ENCODE data around the gene RETN. TPM values are rescaled to one million over a fixed set of nuclear protein-coding genes. Genes with fewer than 3 reads are reported as not detected.
A peak's percentile ranks its signal among the peaks of the same experiment; 100 is the strongest.

RETN gene
- total RNA-seq, 3 donors from 2014 or later = not detected

DNA sequence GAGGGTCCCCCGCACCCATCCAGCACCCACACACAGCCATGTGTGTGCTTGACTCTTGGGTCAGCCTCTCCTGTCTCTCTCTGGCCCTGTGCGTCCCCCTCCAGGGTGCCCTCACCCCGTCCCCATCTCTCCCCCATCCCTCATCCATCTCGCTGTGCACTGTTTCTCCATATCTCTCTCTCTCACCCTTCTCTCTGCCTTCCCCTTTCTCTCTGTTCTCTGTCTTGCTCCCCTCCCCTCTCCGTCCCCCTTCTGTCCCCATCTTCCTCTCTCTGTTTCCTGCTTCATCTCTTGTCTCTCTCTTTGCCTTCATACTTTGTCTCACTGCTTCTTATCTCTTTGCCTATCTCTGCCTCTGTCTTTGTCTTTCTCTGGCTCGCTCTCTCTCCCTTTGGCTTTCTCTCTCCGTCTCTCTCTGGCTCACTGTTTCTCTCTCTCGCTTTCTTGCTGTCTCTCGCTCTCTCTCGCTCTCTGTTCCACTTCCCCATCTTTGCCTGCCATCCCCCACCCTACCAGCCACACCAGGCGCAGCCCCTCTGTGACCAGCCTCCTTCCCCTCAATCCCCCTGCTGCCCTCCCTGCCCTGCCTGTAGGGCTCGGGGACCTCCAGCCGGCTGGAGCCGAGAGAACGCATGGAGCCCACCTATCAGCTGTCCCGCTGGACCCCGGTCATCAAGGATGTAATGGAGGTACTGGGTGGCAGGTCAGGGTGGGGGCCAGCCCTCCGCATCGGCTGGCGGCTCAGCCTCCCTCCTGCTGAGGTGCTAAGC, 23.0 kb upstream of the RETN start:
- H3K27me3 ChIP-seq = no peaks in the 10 kb centered on the region
- H3K4me1 ChIP-seq = no peaks in the 10 kb centered on the region
- no peak for DNase-seq (ENCODE audit: low spot score in 2 of 2)
- H3K4me3 ChIP-seq = no peak overlapping the region
- no peak overlapping the region for H3K27ac ChIP-seq
- H3K36me3 ChIP-seq = no peaks in the 10 kb centered on the region
- TF ChIP-seq POLR2A (IDR thresholded peaks at IDR 0.05) = no peak
- TF ChIP-seq, protein P1, sequence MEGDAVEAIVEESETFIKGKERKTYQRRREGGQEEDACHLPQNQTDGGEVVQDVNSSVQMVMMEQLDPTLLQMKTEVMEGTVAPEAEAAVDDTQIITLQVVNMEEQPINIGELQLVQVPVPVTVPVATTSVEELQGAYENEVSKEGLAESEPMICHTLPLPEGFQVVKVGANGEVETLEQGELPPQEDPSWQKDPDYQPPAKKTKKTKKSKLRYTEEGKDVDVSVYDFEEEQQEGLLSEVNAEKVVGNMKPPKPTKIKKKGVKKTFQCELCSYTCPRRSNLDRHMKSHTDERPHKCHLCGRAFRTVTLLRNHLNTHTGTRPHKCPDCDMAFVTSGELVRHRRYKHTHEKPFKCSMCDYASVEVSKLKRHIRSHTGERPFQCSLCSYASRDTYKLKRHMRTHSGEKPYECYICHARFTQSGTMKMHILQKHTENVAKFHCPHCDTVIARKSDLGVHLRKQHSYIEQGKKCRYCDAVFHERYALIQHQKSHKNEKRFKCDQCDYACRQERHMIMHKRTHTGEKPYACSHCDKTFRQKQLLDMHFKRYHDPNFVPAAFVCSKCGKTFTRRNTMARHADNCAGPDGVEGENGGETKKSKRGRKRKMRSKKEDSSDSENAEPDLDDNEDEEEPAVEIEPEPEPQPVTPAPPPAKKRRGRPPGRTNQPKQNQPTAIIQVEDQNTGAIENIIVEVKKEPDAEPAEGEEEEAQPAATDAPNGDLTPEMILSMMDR (IDR thresholded peaks at IDR 0.05) = no peak
- no peak for TF ChIP-seq POLR2AphosphoS5 (IDR thresholded peaks at IDR 0.05)
- intact Hi-C loops (cut with DNase I; ENCODE audit: low total_unique reads) = no loop called here
- H3K9me3 ChIP-seq = no peaks in the 10 kb centered on the region

DNA sequence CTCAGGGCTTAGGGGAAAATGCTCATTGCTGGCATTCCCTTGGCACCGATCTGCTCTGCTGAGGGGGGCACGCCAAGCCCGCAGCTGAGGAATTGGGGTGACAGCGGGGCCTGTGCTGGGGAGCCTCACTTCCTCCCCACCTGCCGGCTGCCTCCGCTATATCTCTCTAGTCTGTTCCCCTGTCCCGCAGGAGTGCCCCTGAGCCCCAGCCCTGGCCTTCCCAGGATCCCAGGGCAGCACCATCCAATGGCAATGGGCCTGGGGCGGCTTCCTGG, 22.5 kb upstream of the RETN start:
- intact Hi-C loops (cut with DNase I; ENCODE audit: low total_unique reads) = no loop called here
- H3K27me3 ChIP-seq = no peaks in the 10 kb centered on the region
- no peak overlapping the region for H3K4me3 ChIP-seq
- no peak overlapping the region for H3K27ac ChIP-seq
- no peaks in the 10 kb centered on the region for H3K4me1 ChIP-seq
- no peaks in the 10 kb centered on the region for H3K36me3 ChIP-seq
- H3K9me3 ChIP-seq = no peaks in the 10 kb centered on the region
- no peak for DNase-seq (ENCODE audit: low spot score in 2 of 2)
- TF ChIP-seq, protein P1 (IDR thresholded peaks at IDR 0.05) = no peak
- no peak for TF ChIP-seq POLR2A (IDR thresholded peaks at IDR 0.05)
- no peak for TF ChIP-seq POLR2AphosphoS5 (IDR thresholded peaks at IDR 0.05)

DNA sequence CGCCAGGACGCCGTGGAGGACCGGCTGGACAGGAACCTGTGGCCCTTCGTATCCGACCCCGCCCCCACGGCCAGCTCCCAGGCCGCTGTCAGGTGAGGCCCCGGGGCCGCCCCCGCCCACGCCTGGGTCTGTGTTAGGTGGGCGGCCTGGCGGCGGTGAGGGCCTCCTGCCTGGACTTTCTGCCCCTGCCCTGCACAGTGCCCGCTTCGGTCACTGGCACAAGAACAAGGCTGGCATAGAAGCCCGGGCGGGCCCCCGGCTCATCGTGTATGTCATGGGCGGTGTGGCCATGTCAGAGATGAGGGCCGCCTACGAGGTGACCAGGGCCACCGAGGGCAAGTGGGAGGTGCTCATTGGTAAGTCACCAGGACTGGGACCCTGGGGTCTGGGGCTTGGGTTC, 21.7 kb upstream of the RETN start:
- no peaks in the 10 kb centered on the region for H3K4me1 ChIP-seq
- H3K27me3 ChIP-seq = no peaks in the 10 kb centered on the region
- H3K27ac ChIP-seq = no peak overlapping the region
- no peak for DNase-seq (ENCODE audit: low spot score in 2 of 2)
- no peaks in the 10 kb centered on the region for H3K36me3 ChIP-seq
- intact Hi-C loops (cut with DNase I; ENCODE audit: low total_unique reads) = no loop called here
- no peaks in the 10 kb centered on the region for H3K9me3 ChIP-seq
- TF ChIP-seq POLR2A (IDR thresholded peaks at IDR 0.05) (no peak), POLR2AphosphoS5 (IDR thresholded peaks at IDR 0.05) (no peak)
- H3K4me3 ChIP-seq = no peak overlapping the region

DNA sequence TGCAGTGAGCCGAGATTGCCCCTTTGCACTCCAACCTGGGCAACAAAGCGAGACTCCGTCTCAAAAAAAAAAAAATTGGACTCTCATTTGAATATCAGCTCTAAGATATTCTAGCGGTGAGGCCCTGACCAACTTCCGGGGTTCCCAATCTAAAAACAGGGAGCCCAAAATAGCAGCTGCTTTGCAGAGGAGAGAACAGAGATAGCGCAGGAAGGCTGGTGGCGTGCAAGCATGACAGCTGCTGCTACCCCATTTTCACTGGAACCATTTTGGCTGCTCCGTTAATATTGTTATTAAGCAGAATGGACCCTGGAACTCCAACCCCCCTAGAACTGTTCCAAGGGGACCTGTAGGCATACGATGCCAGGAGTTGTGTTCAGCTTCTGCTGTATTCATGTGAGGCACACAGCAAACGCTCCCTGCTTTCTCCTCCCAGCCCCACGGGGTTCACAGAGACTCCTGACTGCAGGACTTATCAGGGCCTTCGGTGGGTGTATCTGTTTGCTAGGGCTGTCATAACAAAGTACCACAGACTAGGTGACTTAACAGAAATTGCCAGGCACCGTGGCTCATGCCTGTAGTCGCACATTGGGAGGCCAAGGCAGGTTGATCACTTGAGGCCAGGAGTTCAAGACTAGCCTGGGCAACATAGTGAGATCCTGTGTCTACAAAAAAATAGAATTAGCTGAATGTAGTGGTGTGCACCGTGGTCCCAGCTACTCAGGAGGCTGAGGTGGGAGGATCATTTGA, 20.4 kb upstream of the RETN start:
- no peak for DNase-seq (ENCODE audit: low spot score in 2 of 2)
- TF ChIP-seq POLR2AphosphoS5 (IDR thresholded peaks at IDR 0.05) (no peak), POLR2A (IDR thresholded peaks at IDR 0.05) (no peak)
- TF ChIP-seq, protein P1 (IDR thresholded peaks at IDR 0.05) = no peak
- H3K4me3 ChIP-seq = no peak overlapping the region
- H3K9me3 ChIP-seq = no peaks in the 10 kb centered on the region
- H3K27ac ChIP-seq = peak overlapping the region; percentile 56 to 68
- no peaks in the 10 kb centered on the region for H3K4me1 ChIP-seq
- intact Hi-C loops (cut with DNase I; ENCODE audit: low total_unique reads) = no loop called here
- H3K36me3 ChIP-seq = no peaks in the 10 kb centered on the region
- H3K27me3 ChIP-seq = no peaks in the 10 kb centered on the region

DNA sequence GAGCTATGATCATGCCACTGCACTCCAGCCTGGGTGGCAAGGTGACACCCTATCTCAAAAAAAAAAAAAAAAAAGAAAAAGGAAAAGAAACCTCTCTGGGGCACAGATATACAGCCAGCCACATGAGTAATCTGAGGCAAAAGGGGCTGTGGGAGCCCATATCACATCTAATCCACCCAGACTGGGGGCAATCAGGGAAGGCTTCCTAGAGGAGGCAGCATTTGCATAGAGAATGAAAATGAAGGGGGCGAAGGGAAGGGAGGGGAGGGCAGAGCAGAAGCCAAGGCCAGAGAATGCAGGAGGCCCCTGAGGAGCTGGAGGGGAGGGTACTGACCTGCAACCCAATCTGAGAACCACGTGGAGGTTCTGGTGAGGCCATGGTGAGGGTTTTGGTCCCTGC, 18.7 kb upstream of the RETN start:
- no peaks in the 10 kb centered on the region for H3K4me1 ChIP-seq

More for the DNA sequence above, 18.7 kb upstream of the RETN start:
- Histone ChIP-seq H3K27ac (peak overlapping the region in 1 of 2 donors; percentile 68), H3K9me3 (no peaks in the 10 kb centered on the region), H3K36me3 (no peaks in the 10 kb centered on the region), H3K4me3 (no peak overlapping the region), H3K27me3 (no peaks in the 10 kb centered on the region)
- no peak for DNase-seq (ENCODE audit: low spot score in 2 of 2)
- TF ChIP-seq POLR2AphosphoS5 (IDR thresholded peaks at IDR 0.05) (no peak), POLR2A (IDR thresholded peaks at IDR 0.05) (no peak)
- TF ChIP-seq, protein P1 (IDR thresholded peaks at IDR 0.05) = no peak
- intact Hi-C loops (cut with DNase I; ENCODE audit: low total_unique reads) = no loop called here

All from breast epithelium (tissue), 4 donors.